Hematopoietic multipotent progenitor cell treated with erythropoietin and hydrocortisone succinate and interleukin-3 and kit ligand, for 15 days (in vitro differentiated cells): ENCODE measurements around the gene KIRREL1.

Source experiments
- DNase-seq: peaks from one replicate; pipeline ENCODE4 v3.0.0-alpha.2; 2015; ENCODE audit warnings: low spot score

Gene KIRREL1

DNA sequence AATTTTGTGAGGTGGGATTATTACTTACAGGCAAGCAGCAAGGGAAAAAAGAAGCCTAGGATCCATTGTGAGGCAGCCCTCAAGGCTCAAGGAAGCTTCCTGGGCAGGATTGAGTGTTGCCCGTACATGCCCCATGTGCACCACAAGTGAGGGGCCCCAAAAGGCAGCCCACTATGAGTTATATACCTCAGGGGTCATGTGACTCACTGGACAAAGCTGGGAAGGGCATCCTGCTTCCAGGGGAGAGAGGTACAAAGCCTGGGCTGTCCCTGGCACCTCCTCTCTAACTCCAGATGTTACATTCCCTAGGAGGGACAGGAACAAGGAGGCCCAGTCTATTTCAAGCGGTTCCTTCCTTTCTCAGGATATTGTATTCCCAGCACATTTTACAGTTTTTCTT is 153.3 kb downstream of the KIRREL1 start:
- DNase-seq = no peak

GRCh38 chr1:158147401-158147800 is 154.0 kb downstream of the KIRREL1 start:
- no peak for DNase-seq

DNA sequence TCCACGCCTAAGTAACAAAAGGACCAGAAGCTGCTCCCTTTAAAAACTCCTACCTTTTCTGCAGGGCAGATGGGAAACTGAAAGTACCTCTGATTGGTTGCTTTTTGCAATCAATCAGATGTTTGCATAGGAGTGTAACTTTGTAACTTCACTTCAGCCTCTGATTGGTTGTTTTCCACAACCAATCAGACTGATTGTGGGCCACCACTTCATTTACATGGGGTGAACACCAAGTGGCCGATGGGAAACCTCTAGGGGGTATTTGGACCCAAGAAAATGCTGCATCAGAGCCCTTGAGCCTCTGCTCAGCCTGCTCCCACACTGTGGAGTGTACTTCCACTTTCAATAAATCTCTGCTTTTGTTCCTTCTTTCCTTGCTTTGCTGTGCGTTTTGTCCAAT is 154.4 kb downstream of the KIRREL1 start:
- no peak for DNase-seq

GRCh38 chr1:158148468-158148867 is 155.0 kb downstream of the KIRREL1 start:
- DNase-seq = no peak

GRCh38 chr1:158149175-158149574 is 155.7 kb downstream of the KIRREL1 start:
- DNase-seq = no peak
